Parathyroid adenoma (tissue), 2 donors: ENCODE measurements around the gene SLC66A1.

ENCODE experiments used
- H2AFZ ChIP-seq: fragments of 300-600 bp; sonication (generic); one replicate; pipeline ENCODE4 v1.7.0; 2017; ENCODE audit warnings: antibody characterized with exemption, mild to moderate bottlenecking
- H3K27ac ChIP-seq: fragments of 300-600 bp; sonication (generic); one replicate; pipeline ENCODE4 v1.7.0; 2017
- H3K27me3 ChIP-seq: fragments of 300-600 bp; sonication (generic); one replicate; pipeline ENCODE4 v1.7.0; 2017; ENCODE audit warnings: low read length; ENCODE audit not compliant: control insufficient read depth, insufficient read depth
- H3K36me3 ChIP-seq: fragments of 300-600 bp; sonication (generic); one replicate; pipeline ENCODE4 v1.7.0; 2017; ENCODE audit warnings: low read length; ENCODE audit not compliant: control insufficient read depth, insufficient read depth
- H3K4me1 ChIP-seq: fragments of 300-600 bp; sonication (generic); one replicate; pipeline ENCODE4 v1.7.0; 2017; ENCODE audit warnings: control low read depth
- H3K4me2 ChIP-seq: fragments of 300-600 bp; sonication (generic); one replicate; pipeline ENCODE4 v1.7.0; 2017; ENCODE audit warnings: low read length
- H3K4me3 ChIP-seq: fragments of 300-600 bp; sonication (generic); one replicate; pipeline ENCODE4 v1.7.0; 2017; ENCODE audit warnings: low read depth, low read length
- H3K79me2 ChIP-seq: fragments of 300-600 bp; sonication (generic); one replicate; pipeline ENCODE4 v1.7.0; 2017; ENCODE audit warnings: control low read depth
- H3K9ac ChIP-seq: fragments of 300-600 bp; sonication (generic); one replicate; pipeline ENCODE4 v1.7.0; 2017; ENCODE audit warnings: mild to moderate bottlenecking
- H3K9me3 ChIP-seq: fragments of 300-600 bp; sonication (generic); one replicate; pipeline ENCODE4 v1.7.0; 2017; ENCODE audit warnings: low read length; ENCODE audit not compliant: control insufficient read depth
- CTCF ChIP-seq: fragments of 300-600 bp; sonication (generic); IDR thresholded peaks from one replicate; pipeline ENCODE4 v1.7.0; 2017; ENCODE audit warnings: antibody characterized with exemption, mild to moderate bottlenecking
- donor health status: primary hyperparathyroidism.

Gene SLC66A1

GRCh38 chr1:19325958-19326747 lies 14.0 kb downstream of the SLC66A1 start:
- H3K4me1 ChIP-seq, result no peaks in the 10 kb centered on the region
- no peaks in the 10 kb centered on the region for H3K79me2 ChIP-seq
- H3K4me3 ChIP-seq, result no peak overlapping the region
- no peaks in the 10 kb centered on the region for H3K9me3 ChIP-seq
- H3K27ac ChIP-seq, result no peak overlapping the region
- TF ChIP-seq CTCF, result no peak
- H2AFZ ChIP-seq, result no peak overlapping the region
- no peak overlapping the region for H3K4me2 ChIP-seq
- no peaks in the 10 kb centered on the region for H3K36me3 ChIP-seq
- no peak overlapping the region for H3K9ac ChIP-seq
- H3K27me3 ChIP-seq, result no peaks in the 10 kb centered on the region

- TF ChIP-seq CTCF, result no peak
- no peak overlapping the region for H3K4me3 ChIP-seq
- no peaks in the 10 kb centered on the region for H3K4me1 ChIP-seq
- no peaks in the 10 kb centered on the region for H3K79me2 ChIP-seq
- H3K36me3 ChIP-seq, result no peaks in the 10 kb centered on the region
- H2AFZ ChIP-seq, result no peak overlapping the region
- no peak overlapping the region for H3K4me2 ChIP-seq
- H3K9ac ChIP-seq, result no peak overlapping the region
- no peaks in the 10 kb centered on the region for H3K27me3 ChIP-seq
- no peak overlapping the region for H3K27ac ChIP-seq
- no peaks in the 10 kb centered on the region for H3K9me3 ChIP-seq
Observed at GRCh38 chr1:19326748-19327065, 14.6 kb downstream of the SLC66A1 start.

- Histone ChIP-seq H3K79me2 (no peaks in the 10 kb centered on the region), H3K27me3 (no peaks in the 10 kb centered on the region), H3K9me3 (no peaks in the 10 kb centered on the region), H2AFZ (no peak overlapping the region), H3K4me3 (no peak overlapping the region), H3K4me2 (no peak overlapping the region), H3K9ac (no peak overlapping the region), H3K4me1 (no peaks in the 10 kb centered on the region), H3K27ac (no peak overlapping the region), H3K36me3 (no peaks in the 10 kb centered on the region)
- no peak for TF ChIP-seq CTCF
Observed at GRCh38 chr1:19327301-19327700, 15.2 kb downstream of the SLC66A1 start.

GRCh38 chr1:19327736-19328135 lies 15.6 kb downstream of the SLC66A1 start:
- H3K4me3 ChIP-seq, result no peak overlapping the region
- no peaks in the 10 kb centered on the region for H3K27me3 ChIP-seq
- no peak overlapping the region for H2AFZ ChIP-seq
- no peak for TF ChIP-seq CTCF
- no peaks in the 10 kb centered on the region for H3K9me3 ChIP-seq
- no peak overlapping the region for H3K9ac ChIP-seq
- no peak overlapping the region for H3K4me2 ChIP-seq
- no peaks in the 10 kb centered on the region for H3K36me3 ChIP-seq
- no peaks in the 10 kb centered on the region for H3K79me2 ChIP-seq
- H3K27ac ChIP-seq, result no peak overlapping the region
- no peaks in the 10 kb centered on the region for H3K4me1 ChIP-seq

GRCh38 chr1:19328486-19328885 lies 16.4 kb downstream of the SLC66A1 start:
- H3K9ac ChIP-seq, result no peak overlapping the region
- no peaks in the 10 kb centered on the region for H3K36me3 ChIP-seq
- no peaks in the 10 kb centered on the region for H3K4me1 ChIP-seq
- H2AFZ ChIP-seq, result no peak overlapping the region
- no peaks in the 10 kb centered on the region for H3K27me3 ChIP-seq
- no peak overlapping the region for H3K27ac ChIP-seq
- no peak overlapping the region for H3K4me2 ChIP-seq
- no peaks in the 10 kb centered on the region for H3K79me2 ChIP-seq
- H3K4me3 ChIP-seq, result no peak overlapping the region
- no peaks in the 10 kb centered on the region for H3K9me3 ChIP-seq
- no peak for TF ChIP-seq CTCF
